Erythroblast (primary cell): Measurements from ENCODE around the gene SRGAP2C.
"Not testable (repeated sequence)": the region's sequence is repeated elsewhere in the genome, so short reads cannot be mapped to it uniquely, and the experiment has no call there.

ENCODE experiments used
- GATA1 ChIP-seq: IDR thresholded peaks from 2 replicates; pipeline ENCODE4 v1.6.1; 2011; ENCODE audit warnings: low read depth, mild to moderate bottlenecking, control low read depth, low read length, moderate library complexity
- POLR2A ChIP-seq: IDR thresholded peaks from 2 replicates; pipeline ENCODE4 v1.6.1; 2011; ENCODE audit warnings: mild to moderate bottlenecking, low read length

DNA sequence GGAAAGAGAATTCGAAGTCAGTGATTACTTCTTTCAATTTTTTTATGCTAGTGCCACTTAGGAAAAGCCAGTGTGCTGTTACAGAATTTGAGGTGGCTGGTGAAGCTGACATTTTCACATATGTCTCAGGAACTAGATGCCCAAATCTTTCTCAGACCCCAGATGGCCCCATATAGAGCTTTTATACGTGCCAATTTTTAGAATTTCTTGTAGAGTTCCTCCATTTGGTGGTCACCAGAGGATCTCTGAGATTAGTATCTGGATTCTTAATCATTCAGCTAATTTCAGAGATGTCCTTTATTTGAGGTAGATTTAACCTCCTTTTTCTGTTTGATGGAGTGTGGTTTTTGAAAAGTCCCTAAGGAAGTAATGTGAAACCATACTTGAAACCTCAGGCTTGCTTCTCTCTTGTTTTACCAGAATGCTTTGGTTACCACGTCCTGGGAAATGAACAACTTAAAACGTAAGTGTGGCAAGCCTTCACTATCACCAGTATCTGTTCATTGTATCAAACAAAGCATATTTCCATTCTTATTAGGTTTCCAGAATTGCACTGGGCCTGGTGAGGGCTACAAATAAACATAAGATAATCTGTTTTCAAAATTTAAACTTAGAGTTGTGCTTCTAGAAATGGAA lies 164.7 kb downstream of the SRGAP2C start:
- TF ChIP-seq POLR2A, GATA1: not testable (repeated sequence)
